SK-N-SH (cell line): ENCODE results near the gene ZNF337. TPM values are rescaled to one million over a fixed set of nuclear protein-coding genes. Genes with fewer than 3 reads are reported as not detected.

ENCODE experiments used
- CTCF ChIA-PET: fragments of 300-600, 350-600 bp; formaldehyde crosslinking; extraction: SDS; loops from one replicate; lab custom pipeline; 2021; lab: Yijun Ruan, JAX
- POLR2A ChIA-PET: fragments of 350-600 bp; sonication (Branson Sonifier 250); formaldehyde crosslinking; extraction: SDS; loops from one replicate; lab custom pipeline; 2020; ENCODE audit warnings: antibody characterized with exemption, inconsistent platforms; lab: Yijun Ruan, JAX
- DNase-seq: peaks from one replicate; pipeline ENCODE4 v3.0.0; 2012
- H2AFZ ChIP-seq: fragments of 200-600 bp; sonication (generic); 2 replicates; pipeline ENCODE4 v1.8.1; 2016; ENCODE audit warnings: antibody characterized with exemption, mild to moderate bottlenecking, low read depth
- H3F3A ChIP-seq: fragments of 200-600 bp; sonication (generic); replicated peaks from 2 replicates; pipeline ENCODE3; 2016; ENCODE audit warnings: antibody characterized with exemption, mild to moderate bottlenecking; ENCODE audit not compliant: insufficient read depth
- H3K27ac ChIP-seq, 2 experiments: fragments of 200-500 bp in 1 of 2; fragments of 200-600 bp in 1 of 2; sonication (Bioruptor generic) in 1 of 2; sonication (generic), shearing (Covaris generic) in 1 of 2; 2 replicates each; pipeline versions ENCODE4 v1.5.1 to v1.6.1; 2014 to 2016; ENCODE audit warnings: low read depth in 2 of 2, inconsistent platforms in 1 of 2, low read length in 1 of 2, mild to moderate bottlenecking in 1 of 2, mixed read lengths in 1 of 2
- H3K27me3 ChIP-seq: fragments of 200-600 bp; sonication (generic), shearing (Covaris generic); 2 replicates; pipeline ENCODE4 v1.6.1; 2016; ENCODE audit warnings: mixed run types; ENCODE audit not compliant: insufficient read depth
- H3K36me3 ChIP-seq, 2 experiments: fragments of 200-500 bp in 1 of 2; fragments of 200-600 bp in 1 of 2; sonication (Bioruptor generic) in 1 of 2; sonication (generic) in 1 of 2; replicated peaks in 1 of 2; 2 replicates each; pipeline versions ENCODE3 to v1.5.1; 2014 to 2016; ENCODE audit warnings: low read length in 1 of 2, mild to moderate bottlenecking in 1 of 2; ENCODE audit not compliant: insufficient read depth in 2 of 2, control insufficient read depth in 1 of 2
- H3K4me1 ChIP-seq, 2 experiments: fragments of 200-500 bp in 1 of 2; fragments of 200-600 bp in 1 of 2; sonication (Bioruptor generic) in 1 of 2; sonication (generic), shearing (Covaris generic) in 1 of 2; 2 replicates each; pipeline versions ENCODE4 v1.5.1 to v1.6.1; 2014 to 2016; ENCODE audit warnings: low read depth in 1 of 2, low read length in 1 of 2, mixed run types in 1 of 2; ENCODE audit not compliant: insufficient read depth in 2 of 2, control insufficient read depth in 1 of 2
- H3K4me2 ChIP-seq: fragments of 200-600 bp; sonication (generic), shearing (Covaris generic); 2 replicates; pipeline ENCODE4 v1.6.1; 2017; ENCODE audit warnings: mixed run types
- H3K4me3 ChIP-seq, 2 experiments: fragments of 200-500 bp in 1 of 2; fragments of 200-600 bp in 1 of 2; sonication (Bioruptor generic) in 1 of 2; sonication (generic), shearing (Covaris generic) in 1 of 2; 2 replicates each; pipeline versions ENCODE4 v1.5.1 to v1.8.1; 2014 to 2016; ENCODE audit warnings: low read depth in 2 of 2, inconsistent platforms in 1 of 2, low read length in 1 of 2, mild to moderate bottlenecking in 1 of 2, mixed read lengths in 1 of 2, moderate library complexity in 1 of 2
- H3K79me2 ChIP-seq: fragments of 200-600 bp; sonication (generic); 2 replicates; pipeline ENCODE4 v1.8.1; 2017; ENCODE audit warnings: mild to moderate bottlenecking; ENCODE audit not compliant: insufficient read depth
- H3K9ac ChIP-seq: fragments of 200-600 bp; sonication (generic); 2 replicates; pipeline ENCODE4 v1.6.1; 2017; ENCODE audit warnings: mixed run types
- H3K9me2 ChIP-seq: fragments of 200-600 bp; sonication (generic); 2 replicates; pipeline ENCODE4 v1.6.1; 2017; ENCODE audit warnings: mixed run types
- H3K9me3 ChIP-seq: fragments of 200-600 bp; sonication (generic); 2 replicates; pipeline ENCODE4 v1.6.1; 2017; ENCODE audit warnings: mixed run types, mild to moderate bottlenecking, moderate library complexity
- H4K20me1 ChIP-seq: fragments of 200-600 bp; sonication (generic); 2 replicates; pipeline ENCODE4 v1.6.1; 2017; ENCODE audit warnings: mild to moderate bottlenecking, mixed run types; ENCODE audit not compliant: insufficient read depth
- IRF3 ChIP-seq: fragments of 150-350 bp; IDR thresholded peaks from 2 replicates; pipeline ENCODE4 v1.6.1; 2016; ENCODE audit warnings: mild to moderate bottlenecking, low read depth, low read length
- MEF2A ChIP-seq: IDR thresholded peaks from 2 replicates; pipeline ENCODE4 v1.4.0; 2012; ENCODE audit warnings: low read depth, borderline replicate concordance
- SIN3A ChIP-seq: IDR thresholded peaks from 2 replicates; pipeline ENCODE4 v1.6.1; 2012; ENCODE audit warnings: low read depth, mild to moderate bottlenecking, low read length, moderate library complexity, borderline replicate concordance
- WGBS: methylation state at CpG from one replicate; pipeline ENCODE4 v1.1.6; 2017; ENCODE audit warnings: low lambda C conversion rate; 5-methylcytosine and 5-hydroxymethylcytosine counted together
- polyA plus RNA-seq, 3 experiments: library from polyadenylated mRNA; depleted of rRNA; stranded (reverse); fragments of >200 nt; gene quantifications; 2 replicates each; pipeline ENCODE4 v1.2.3, GENCODE V29; 2012
- small RNA-seq, 7 experiments: library from RNA; depleted of rRNA; stranded (forward); fragments of <200 nt; gene quantifications; one replicate each; pipeline ENCODE3, GENCODE V24; 2012

The ZNF337 gene
- polyA plus RNA-seq, 1 of the 3 experiments (the other 2 are of a cell fraction): 16.5 TPM

- Histone ChIP-seq H3K9me3 (no peaks in the 10 kb centered on the region), H3K9ac (peak overlapping the region; percentile 96), H3K4me1 (peaks cover 0 to 19% of the 10 kb centered on the region in 2 experiments; a peak in 3 of 4 replicates), H3K4me2 (peak overlapping the region; percentile 96), H4K20me1 (no peaks in the 10 kb centered on the region; the same call in 1 of the 2 replicates), H3K27ac (peak overlapping the region; percentile 81 to 98), H3K79me2 (peaks cover 40% of the 10 kb centered on the region), H3K9me2 (no peaks in the 10 kb centered on the region), H3K27me3 (no peaks in the 10 kb centered on the region), H3K4me3 (peak overlapping the region; percentile 86 to 94), H3F3A (no peaks in the 10 kb centered on the region), H2AFZ (peak overlapping the region; percentile 88), H3K36me3 (peaks cover 0 to 6% of the 10 kb centered on the region in 2 experiments)
- TF ChIP-seq SIN3A (0 out of 2 replicates have a peak, but pooled peaks have one; percentile 3), MEF2A (no peak), IRF3 (no peak)
- DNase-seq: no peak
- WGBS: 46% methylated on average over 12 of the region's 17 CpGs
- CTCF ChIA-PET: no interaction called here
- POLR2A ChIA-PET: no interaction called here
These were observed 72.1 kb downstream of the ZNF337 start for GRCh38 chr20:25624500-25624939.

Small RNA genes within 50 kb of the gene (small RNA-seq; reads per million reads assigned to genes)
- 0 reads per million in 7 experiments for gene RN7SL594P

Other genes with a start within 250 kb of the ZNF337 start
- 22.5 and 23.9 TPM in 2 replicates for gene NINL, start 111.3 kb downstream of the ZNF337 start, polyA plus RNA-seq (2012; rRNA removed)
- 1.9 and 2.6 TPM in 2 replicates for gene NANP, start 72.8 kb downstream of the ZNF337 start, polyA plus RNA-seq (2012; rRNA removed)